Measurements from ENCODE around the gene GRM2. TPM values are rescaled to one million over a fixed set of nuclear protein-coding genes. Genes with fewer than 3 reads are reported as not detected.

Gene GRM2
- total RNA-seq, 1 experiment from 2014 or later = 3.7 TPM

- H3K36me3 Mint-ChIP-seq = no peaks in the 10 kb centered on the region
- H3K4me3 Mint-ChIP-seq = no peak overlapping the region
Measured at GRCh38 chr3:51717947-51718346, 11.1 kb downstream of the GRM2 start.

GRCh38 chr3:51718547-51719409, 11.9 kb downstream of the GRM2 start:
- Mint-ChIP-seq H3K4me1 (peaks cover 16% of the 10 kb centered on the region), H3K36me3 (no peaks in the 10 kb centered on the region), H3K27ac (no peak overlapping the region), H3K9me3 (peaks cover 4% of the 10 kb centered on the region; the same call in 1 of the 2 replicates), H3K27me3 (ENCODE audit: low read depth) (peaks cover 3% of the 10 kb centered on the region; the same call in 1 of the 2 replicates), H3K4me3 (no peak overlapping the region)
- ChIA-PET POLR2A (interaction anchor here (0.7 to 1.0 kb wide), 2 partner anchors 84 to 101 kb away, joined by 3 to 5 read pairs; no protein-coding TSS in a partner anchor), CTCF (interaction anchor here (0.6 to 6.6 kb wide), 63 partner anchors 11 to 1225 kb away, joined by 3 to 190 read pairs (median 4); partner anchors contain the start of genes DCAF1, GPR62, GRM2 and IQCF6)
- DNase-seq (ENCODE audit: low spot score) (peak; percentile 92), ATAC-seq (peak; percentile 87)
- no peak for TF ChIP-seq MLX (CRISPR knock-in tag; IDR thresholded peaks at IDR 0.05)
- 0 out of 2 replicates have a peak, but pooled peaks have one; percentile 31 for TF ChIP-seq NFE2L1 (CRISPR knock-in tag; IDR thresholded peaks at IDR 0.05)
- TF ChIP-seq CTCF (IDR thresholded peaks at IDR 0.05) = peak; percentile 60
- TF ChIP-seq CREM (CRISPR knock-in tag; IDR thresholded peaks at IDR 0.05) = no peak
- TF ChIP-seq IRF2 (CRISPR knock-in tag; IDR thresholded peaks at IDR 0.05; ENCODE audit: borderline replicate concordance, low read depth) = no peak
- TF ChIP-seq ESRRA (CRISPR knock-in tag; IDR thresholded peaks at IDR 0.05; ENCODE audit: borderline replicate concordance) = no peak
- TF ChIP-seq IRF1 (CRISPR knock-in tag; IDR thresholded peaks at IDR 0.05) = no peak
- TF ChIP-seq SMAD4 (CRISPR knock-in tag; IDR thresholded peaks at IDR 0.05) = no peak
- TF ChIP-seq MAX (CRISPR knock-in tag; IDR thresholded peaks at IDR 0.05) = peak; percentile 34; the same call in 1 of the 2 replicates
- no peak for TF ChIP-seq ZNF532 (CRISPR knock-in tag; IDR thresholded peaks at IDR 0.05; ENCODE audit: borderline replicate concordance)
- TF ChIP-seq ZNF121 (CRISPR knock-in tag; IDR thresholded peaks at IDR 0.05) = no peak
- TF ChIP-seq ERG (CRISPR knock-in tag; IDR thresholded peaks at IDR 0.05) = no peak
- no peak for TF ChIP-seq FOXK1 (CRISPR knock-in tag; IDR thresholded peaks at IDR 0.05)
- no peak for TF ChIP-seq NR2C2 (CRISPR knock-in tag; IDR thresholded peaks at IDR 0.05)
- no peak for TF ChIP-seq GABPB1 (CRISPR knock-in tag; IDR thresholded peaks at IDR 0.05)
- no peak for TF ChIP-seq FOXP1 (CRISPR knock-in tag; IDR thresholded peaks at IDR 0.05; ENCODE audit: borderline replicate concordance)

More at GRCh38 chr3:51717947-51718346, 11.1 kb downstream of the GRM2 start:
- ATAC-seq = no peak
- peaks cover 16% of the 10 kb centered on the region for H3K4me1 Mint-ChIP-seq
- peak; percentile 3 for DNase-seq (ENCODE audit: low spot score)
- H3K27ac Mint-ChIP-seq = no peak overlapping the region
- ChIA-PET CTCF (interaction anchor here (1.1 to 6.6 kb wide), 13 partner anchors 11 to 328 kb away, joined by 3 to 190 read pairs (median 15); partner anchors contain the start of genes GPR62 and GRM2), POLR2A (no interaction called here)
- H3K27me3 Mint-ChIP-seq (ENCODE audit: low read depth) = peaks cover 3% of the 10 kb centered on the region; the same call in 1 of the 2 replicates
- TF ChIP-seq ETV6 (CRISPR knock-in tag; IDR thresholded peaks at IDR 0.05) = no peak
- no peak for TF ChIP-seq NR2C2 (CRISPR knock-in tag; IDR thresholded peaks at IDR 0.05)
- no peak for TF ChIP-seq ESRRA (CRISPR knock-in tag; IDR thresholded peaks at IDR 0.05; ENCODE audit: borderline replicate concordance)
- TF ChIP-seq STAT6 (CRISPR knock-in tag; conservative IDR thresholded peaks at IDR 0.05; ENCODE audit: low read depth) = no peak
- H3K9me3 Mint-ChIP-seq = peaks cover 4% of the 10 kb centered on the region; the same call in 1 of the 2 replicates
